Transverse colon (tissue), 4 donors: Measurements from ENCODE around the gene GALNT17. TPM values are rescaled to one million over a fixed set of nuclear protein-coding genes. Genes with fewer than 3 reads are reported as not detected.
A peak's percentile ranks its signal among the peaks of the same experiment; 100 is the strongest.

ENCODE experiments used
- DNase-seq: peaks from one replicate; pipeline ENCODE4 v3.0.0-alpha.2; 2019
- H3K27ac ChIP-seq, 4 donors: fragments of 200-600 bp; sonication (generic); 2 replicates each; pipeline ENCODE4 v1.5.1; 2016 to 2018; ENCODE audit warnings: inconsistent platforms in 4 of 4
- H3K27me3 ChIP-seq: fragments of 200-600 bp; sonication (generic); 2 replicates; pipeline ENCODE4 v1.5.1; 2017; ENCODE audit warnings: inconsistent platforms
- H3K36me3 ChIP-seq, 4 donors: fragments of 200-600 bp; sonication (generic); 2 replicates each; pipeline ENCODE4 v1.5.1; 2017 to 2019; ENCODE audit warnings: inconsistent platforms in 4 of 4
- H3K4me1 ChIP-seq, 4 donors: fragments of 200-600 bp; sonication (generic); 2 replicates each; pipeline ENCODE4 v1.5.1; 2017 to 2020; ENCODE audit warnings: inconsistent platforms in 4 of 4
- H3K4me3 ChIP-seq, 4 donors: fragments of 200-600 bp; sonication (generic); 1 replicate in 1 of 4; 2 replicates in 3 of 4; pipeline versions ENCODE4 v1.5.1 to v1.6.1; 2017 to 2019; ENCODE audit warnings: inconsistent platforms in 4 of 4
- H3K9me3 ChIP-seq, 2 donors: fragments of 200-600 bp; sonication (generic); 2 replicates each; pipeline ENCODE4 v1.5.1; 2017 to 2019; ENCODE audit warnings: inconsistent platforms in 2 of 2
- CTCF ChIP-seq, 5 experiments: fragments of 200-600 bp in 3 of 5; fragments of 450-650 bp in 2 of 5; sonication (generic) in 3 of 5; IDR thresholded peaks; 1 replicate in 2 of 5; 2 replicates in 3 of 5; pipeline ENCODE4 v1.5.1; 2016 to 2017; ENCODE audit warnings: antibody characterized with exemption in 5 of 5, inconsistent platforms in 3 of 5, mild to moderate bottlenecking in 2 of 5, moderate library complexity in 1 of 5
- EP300 ChIP-seq: sonication (generic); formaldehyde crosslinking; IDR thresholded peaks from one replicate; pipeline ENCODE4 v1.6.1; 2017; ENCODE audit warnings: antibody characterized with exemption, low read depth
- POLR2A ChIP-seq: fragments of 450-650 bp; IDR thresholded peaks from one replicate; pipeline ENCODE4 v1.6.1; 2016; ENCODE audit warnings: antibody characterized with exemption, mild to moderate bottlenecking, moderate library complexity
- POLR2AphosphoS5 ChIP-seq, 3 donors: sonication (generic); formaldehyde crosslinking; IDR thresholded peaks; one replicate each; pipeline ENCODE4 v1.6.1; 2016; ENCODE audit warnings: antibody characterized with exemption in 3 of 3
- WGBS, 2 donors: methylation state at CpG; one replicate each; pipeline ENCODE4 v1.1.5; 2018; ENCODE audit warnings: low coverage in 1 of 2; 5-methylcytosine and 5-hydroxymethylcytosine counted together
- in situ Hi-C, 4 donors: fragments of 200-750 bp; cut with MboI; loops; one replicate each; pipeline versions ENCODE4 v1.15.0 to v1.15.1; 2017; ENCODE audit warnings: low sequenced_read_pairs in 3 of 4, low pct_ligation_motif_present in 1 of 4, low pct_unique_long_range_greater_than_20kb in 1 of 4
- intact Hi-C: fragments of 100-400 bp; cut with DNase I; formaldehyde crosslinking; loops from one replicate; pipeline ENCODE4 v1.15.1; 2023; ENCODE audit warnings: low total_unique reads
- total RNA-seq, 4 donors: library from RNA; depleted of rRNA; stranded (reverse); fragments of >200 nt; gene quantifications; one replicate each; pipeline ENCODE4 v1.1.0, GENCODE V29; 2016

GALNT17 gene
- total RNA-seq, 4 donors from 2014 or later, result 2.6 to 6.6 (median 5.7) TPM

GRCh38 chr7:71286336-71286735 lies 154.4 kb downstream of the GALNT17 start:
- Histone ChIP-seq H3K4me1 (peaks cover 0 to 6% (median 2%) of the 10 kb centered on the region in 4 donors), H3K9me3 (no peaks in the 10 kb centered on the region), H3K4me3 (no peak overlapping the region), H3K27me3 (no peaks in the 10 kb centered on the region), H3K27ac (peak overlapping the region in 3 of 4 donors; percentile 23 to 55 (median 25)), H3K36me3 (no peaks in the 10 kb centered on the region)
- DNase-seq, result peak; percentile 12
- intact Hi-C loops, result loop anchor here (1.0 kb wide), 1 partner anchor 47 kb away; no protein-coding TSS in a partner anchor
- 45 to 61% methylated on average over 6 to 7 of the region's 7 CpGs for WGBS, 2 donors
- TF ChIP-seq POLR2AphosphoS5 (IDR thresholded peaks at IDR 0.05) (no peak), POLR2A (no peak), CTCF (IDR thresholded peaks at IDR 0.05) (no peak), EP300 (no peak)
- in situ Hi-C loops, result no loop called here

GRCh38 chr7:71286924-71287323 lies 155.0 kb downstream of the GALNT17 start:
- no peak for DNase-seq
- Histone ChIP-seq H3K4me1 (peaks cover 0 to 6% (median 2%) of the 10 kb centered on the region in 4 donors), H3K27ac (peak overlapping the region in 3 of 4 donors; percentile 23 to 55 (median 25)), H3K9me3 (no peaks in the 10 kb centered on the region), H3K36me3 (no peaks in the 10 kb centered on the region), H3K27me3 (no peaks in the 10 kb centered on the region), H3K4me3 (no peak overlapping the region)
- WGBS, 2 donors, result 72 to 75% methylated on average over 7 to 9 of the region's 9 CpGs
- intact Hi-C loops, result loop anchor here (1.0 kb wide), 1 partner anchor 48 kb away; no protein-coding TSS in a partner anchor
- in situ Hi-C loops, result no loop called here
- no peak for TF ChIP-seq CTCF (IDR thresholded peaks at IDR 0.05)
- TF ChIP-seq POLR2AphosphoS5 (IDR thresholded peaks at IDR 0.05), result no peak
- TF ChIP-seq EP300, result no peak
- TF ChIP-seq POLR2A, result no peak

- H3K36me3 ChIP-seq, result no peaks in the 10 kb centered on the region
- no peak for DNase-seq
- intact Hi-C loops, result no loop called here
- no peaks in the 10 kb centered on the region for H3K9me3 ChIP-seq
- H3K4me1 ChIP-seq, result peaks cover 0 to 6% (median 2%) of the 10 kb centered on the region in 4 donors
- no peak for TF ChIP-seq CTCF (IDR thresholded peaks at IDR 0.05)
- no peak for TF ChIP-seq EP300
- TF ChIP-seq POLR2AphosphoS5 (IDR thresholded peaks at IDR 0.05), result no peak
- TF ChIP-seq POLR2A, result no peak
- 37 to 70% methylated on average over 2 to 4 of the region's 4 CpGs for WGBS, 2 donors
- H3K27ac ChIP-seq, result peak overlapping the region in 1 of 4 donors; percentile 9
- in situ Hi-C loops, result no loop called here
- no peak overlapping the region for H3K4me3 ChIP-seq
- H3K27me3 ChIP-seq, result no peaks in the 10 kb centered on the region
Observed at GRCh38 chr7:71290452-71290851, 158.5 kb downstream of the GALNT17 start.

- H3K9me3 ChIP-seq, result no peaks in the 10 kb centered on the region
- no peak overlapping the region for H3K27ac ChIP-seq
- no peaks in the 10 kb centered on the region for H3K27me3 ChIP-seq
- no peaks in the 10 kb centered on the region for H3K4me1 ChIP-seq
- H3K36me3 ChIP-seq, result no peaks in the 10 kb centered on the region
- in situ Hi-C loops, result no loop called here
- WGBS, 2 donors, result 65% methylated on average over 6 of the region's 6 CpGs; no CpG with 5 or more reads in 1 of the 2 donors
- no peak for DNase-seq
- TF ChIP-seq CTCF (IDR thresholded peaks at IDR 0.05) (no peak), POLR2A (no peak), POLR2AphosphoS5 (IDR thresholded peaks at IDR 0.05) (peak in 1 of 3 donors; percentile 32)
- intact Hi-C loops, result no loop called here
- H3K4me3 ChIP-seq, result no peak overlapping the region
Observed at GRCh38 chr7:71298378-71298777, 166.4 kb downstream of the GALNT17 start.
